ENCODE measurements around the gene RPTOR.

The RPTOR gene

DNA sequence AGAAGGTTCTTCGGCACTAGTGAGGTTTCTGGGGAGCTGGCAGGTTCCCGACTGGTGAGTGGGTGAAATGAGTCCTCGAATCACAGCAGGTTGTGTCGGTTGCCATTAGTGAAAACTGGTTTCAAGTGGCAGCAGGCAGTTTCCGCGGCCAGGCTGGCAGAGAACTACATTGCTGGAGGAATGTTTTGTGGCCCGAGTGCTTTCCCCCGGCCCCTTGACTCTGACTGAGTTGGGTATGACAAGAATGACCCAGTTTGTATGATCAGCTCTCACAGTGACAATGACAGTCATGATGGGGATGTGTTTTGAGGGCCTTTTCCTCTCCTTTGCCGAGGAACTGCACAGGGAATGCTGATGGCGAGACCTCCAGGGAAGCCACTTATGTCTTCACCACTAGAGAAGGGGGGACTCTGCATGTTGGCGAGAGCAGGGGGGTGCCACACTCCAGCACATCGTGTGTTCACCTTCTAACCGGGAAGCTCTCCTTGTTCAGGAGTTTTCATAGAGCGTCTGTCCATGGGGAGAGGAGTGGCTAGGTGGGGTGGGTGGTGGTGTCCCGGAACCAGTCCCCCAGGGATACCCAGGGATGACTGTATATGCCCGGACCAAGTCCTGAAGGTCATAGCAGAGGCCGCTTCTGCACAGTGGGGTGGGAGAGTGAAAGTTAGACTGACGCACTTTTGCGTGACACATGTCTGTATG, 241.0 kb downstream of the RPTOR start:
- Histone ChIP-seq H3K36me3 (replicated peaks in 1 of 2; ENCODE audit: control insufficient read depth in 2 of 2, insufficient read depth in 2 of 2, low read length in 2 of 2) (no peaks in the 10 kb centered on the region), H4K8ac (ENCODE audit: low read depth, low read length) (no peak overlapping the region), H2BK120ac (ENCODE audit: low read depth, low read length) (no peak overlapping the region), H3K27me3 (ENCODE audit: control insufficient read depth in 3 of 3, insufficient read depth in 3 of 3, low read depth in 1 of 3, low read length in 3 of 3) (no peaks in the 10 kb centered on the region), H3K4me2 (ENCODE audit: insufficient read depth, low read length, poor library complexity, severe bottlenecking) (no peak overlapping the region), H3K4me1 (ENCODE audit: control insufficient read depth in 2 of 2, insufficient read depth in 1 of 2, low read depth in 1 of 2, low read length in 2 of 2) (peaks cover 14 to 20% of the 10 kb centered on the region in 2 donors), H3K9ac (ENCODE audit: low read depth, low read length, poor library complexity) (no peak overlapping the region), H3K79me1 (ENCODE audit: low read depth, low read length) (no peaks in the 10 kb centered on the region), H2AFZ (ENCODE audit: low read length) (no peak overlapping the region), H3K14ac (ENCODE audit: low read length) (no peak overlapping the region), H2BK5ac (ENCODE audit: low read length) (no peak overlapping the region), H3K9me3 (replicated peaks in 1 of 2; ENCODE audit: control insufficient read depth in 2 of 2, insufficient read depth in 1 of 2, low read depth in 1 of 2, low read length in 2 of 2) (peaks cover 0 to 7% of the 10 kb centered on the region in 2 donors), H2BK12ac (ENCODE audit: low read length) (no peak overlapping the region), H4K91ac (ENCODE audit: low read depth, low read length, poor library complexity) (no peak overlapping the region), H3K4me3 (ENCODE audit: low read length in 2 of 2) (no peak overlapping the region), H3K4ac (ENCODE audit: low read length) (no peak overlapping the region), H2BK15ac (ENCODE audit: low read length) (no peak overlapping the region), H3K23ac (ENCODE audit: low read depth, low read length, poor library complexity) (no peak overlapping the region), H3K18ac (ENCODE audit: low read length) (peak overlapping the region; percentile 49), H3K27ac (replicated peaks; ENCODE audit: low read length) (no peak overlapping the region), H2AK5ac (ENCODE audit: low read depth, low read length) (no peak overlapping the region)
- DNase-seq (ENCODE audit: low spot score): no peak
- no CpG with 5 or more reads among the region's 19 CpGs for WGBS, 2 donors (ENCODE audit: extremely low coverage in 2 of 2, insufficient read length in 2 of 2, insufficient replicate concordance in 1 of 2)

DNA sequence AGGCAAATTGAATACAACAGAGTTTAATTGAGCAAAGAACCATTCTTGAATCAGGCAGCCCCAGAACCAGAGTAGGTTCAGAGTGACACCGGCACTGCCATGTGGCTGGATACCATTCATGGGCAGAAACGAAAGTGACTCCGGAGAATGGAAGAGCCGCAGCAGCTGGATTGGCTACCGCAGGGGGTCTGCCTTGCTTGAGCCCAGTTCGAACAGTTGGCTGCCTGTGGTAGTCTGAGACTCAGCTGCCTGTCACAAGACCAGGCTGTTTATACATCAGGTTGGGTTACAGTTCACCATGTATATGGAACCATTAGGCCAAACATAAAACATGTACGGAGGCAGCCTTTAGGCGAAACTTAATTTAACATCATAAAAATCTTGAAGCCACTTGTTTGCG, 241.8 kb downstream of the RPTOR start:
- no peaks in the 10 kb centered on the region for H3K79me1 ChIP-seq (ENCODE audit: low read depth, low read length)
- no peaks in the 10 kb centered on the region for H3K27me3 ChIP-seq (ENCODE audit: control insufficient read depth in 3 of 3, insufficient read depth in 3 of 3, low read depth in 1 of 3, low read length in 3 of 3)
- H2BK12ac ChIP-seq (ENCODE audit: low read length): no peak overlapping the region
- H2BK15ac ChIP-seq (ENCODE audit: low read length): no peak overlapping the region
- H3K14ac ChIP-seq (ENCODE audit: low read length): no peak overlapping the region
- H3K18ac ChIP-seq (ENCODE audit: low read length): no peak overlapping the region
- peaks cover 21 to 25% of the 10 kb centered on the region in 2 donors for H3K4me1 ChIP-seq (ENCODE audit: control insufficient read depth in 2 of 2, insufficient read depth in 1 of 2, low read depth in 1 of 2, low read length in 2 of 2)
- no peak overlapping the region for H3K4me3 ChIP-seq (ENCODE audit: low read length in 2 of 2)
- H3K27ac ChIP-seq (replicated peaks; ENCODE audit: low read length): no peak overlapping the region
- no peak overlapping the region for H2BK120ac ChIP-seq (ENCODE audit: low read depth, low read length)
- H2AK5ac ChIP-seq (ENCODE audit: low read depth, low read length): no peak overlapping the region
- H3K23ac ChIP-seq (ENCODE audit: low read depth, low read length, poor library complexity): no peak overlapping the region
- peaks cover 0 to 7% of the 10 kb centered on the region in 2 donors for H3K9me3 ChIP-seq (replicated peaks in 1 of 2; ENCODE audit: control insufficient read depth in 2 of 2, insufficient read depth in 1 of 2, low read depth in 1 of 2, low read length in 2 of 2)
- H2AFZ ChIP-seq (ENCODE audit: low read length): no peak overlapping the region
- no CpG with 5 or more reads among the region's 9 CpGs for WGBS, 2 donors (ENCODE audit: extremely low coverage in 2 of 2, insufficient read length in 2 of 2, insufficient replicate concordance in 1 of 2)
- H4K8ac ChIP-seq (ENCODE audit: low read depth, low read length): no peak overlapping the region
- H3K4ac ChIP-seq (ENCODE audit: low read length): no peak overlapping the region
- no peaks in the 10 kb centered on the region for H3K36me3 ChIP-seq (replicated peaks in 1 of 2; ENCODE audit: control insufficient read depth in 2 of 2, insufficient read depth in 2 of 2, low read length in 2 of 2)
- H3K9ac ChIP-seq (ENCODE audit: low read depth, low read length, poor library complexity): no peak overlapping the region
- no peak overlapping the region for H4K91ac ChIP-seq (ENCODE audit: low read depth, low read length, poor library complexity)
- no peak for DNase-seq (ENCODE audit: low spot score)
- H3K4me2 ChIP-seq (ENCODE audit: insufficient read depth, low read length, poor library complexity, severe bottlenecking): no peak overlapping the region
- H2BK5ac ChIP-seq (ENCODE audit: low read length): no peak overlapping the region

- H3K23ac ChIP-seq (ENCODE audit: low read depth, low read length, poor library complexity): no peak overlapping the region
- H3K36me3 ChIP-seq (replicated peaks in 1 of 2; ENCODE audit: control insufficient read depth in 2 of 2, insufficient read depth in 2 of 2, low read length in 2 of 2): no peaks in the 10 kb centered on the region
- H3K4me1 ChIP-seq (ENCODE audit: control insufficient read depth in 2 of 2, insufficient read depth in 1 of 2, low read depth in 1 of 2, low read length in 2 of 2): peaks cover 21 to 27% of the 10 kb centered on the region in 2 donors
- H3K27me3 ChIP-seq (ENCODE audit: control insufficient read depth in 3 of 3, insufficient read depth in 3 of 3, low read depth in 1 of 3, low read length in 3 of 3): no peaks in the 10 kb centered on the region
- H2BK15ac ChIP-seq (ENCODE audit: low read length): no peak overlapping the region
- H2BK120ac ChIP-seq (ENCODE audit: low read depth, low read length): no peak overlapping the region
- H4K91ac ChIP-seq (ENCODE audit: low read depth, low read length, poor library complexity): no peak overlapping the region
- no peak overlapping the region for H3K27ac ChIP-seq (replicated peaks; ENCODE audit: low read length)
- no peak overlapping the region for H3K4ac ChIP-seq (ENCODE audit: low read length)
- DNase-seq (ENCODE audit: low spot score): no peak
- H2AFZ ChIP-seq (ENCODE audit: low read length): no peak overlapping the region
- H3K14ac ChIP-seq (ENCODE audit: low read length): no peak overlapping the region
- H3K9ac ChIP-seq (ENCODE audit: low read depth, low read length, poor library complexity): no peak overlapping the region
- H2BK5ac ChIP-seq (ENCODE audit: low read length): no peak overlapping the region
- peaks cover 0 to 7% of the 10 kb centered on the region in 2 donors for H3K9me3 ChIP-seq (replicated peaks in 1 of 2; ENCODE audit: control insufficient read depth in 2 of 2, insufficient read depth in 1 of 2, low read depth in 1 of 2, low read length in 2 of 2)
- no peaks in the 10 kb centered on the region for H3K79me1 ChIP-seq (ENCODE audit: low read depth, low read length)
- no peak overlapping the region for H3K18ac ChIP-seq (ENCODE audit: low read length)
- no peak overlapping the region for H3K4me3 ChIP-seq (ENCODE audit: low read length in 2 of 2)
- no peak overlapping the region for H3K4me2 ChIP-seq (ENCODE audit: insufficient read depth, low read length, poor library complexity, severe bottlenecking)
- no peak overlapping the region for H2AK5ac ChIP-seq (ENCODE audit: low read depth, low read length)
- no peak overlapping the region for H2BK12ac ChIP-seq (ENCODE audit: low read length)
- no peak overlapping the region for H4K8ac ChIP-seq (ENCODE audit: low read depth, low read length)
- no CpG with 5 or more reads among the region's 8 CpGs for WGBS, 2 donors (ENCODE audit: extremely low coverage in 2 of 2, insufficient read length in 2 of 2, insufficient replicate concordance in 1 of 2)
These were observed 242.2 kb downstream of the RPTOR start for GRCh38 chr17:80786887-80787286.

DNA sequence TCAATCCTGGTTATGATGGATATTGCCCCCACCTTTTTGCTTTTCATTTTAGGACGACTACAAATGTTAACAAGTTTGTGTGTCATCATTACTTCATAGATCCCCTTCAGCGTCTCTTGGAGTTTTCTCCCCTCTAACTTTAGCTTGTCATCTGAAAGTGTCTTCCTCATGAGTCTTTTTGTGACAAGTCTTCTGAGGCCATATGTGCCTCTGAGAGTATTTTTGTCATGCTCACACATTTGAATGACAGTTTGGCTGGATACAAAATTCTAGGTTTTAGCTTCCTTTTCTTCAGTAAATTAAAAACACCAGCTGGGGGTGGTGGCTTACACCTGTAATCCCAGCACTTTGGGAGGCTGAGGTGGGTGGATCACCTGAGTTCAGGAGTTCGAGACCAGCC, 243.2 kb downstream of the RPTOR start:
- no peak overlapping the region for H2BK15ac ChIP-seq (ENCODE audit: low read length)
- H3K4me3 ChIP-seq (ENCODE audit: low read length in 2 of 2): no peak overlapping the region
- no peaks in the 10 kb centered on the region for H3K36me3 ChIP-seq (replicated peaks in 1 of 2; ENCODE audit: control insufficient read depth in 2 of 2, insufficient read depth in 2 of 2, low read length in 2 of 2)
- H3K27me3 ChIP-seq (ENCODE audit: control insufficient read depth in 3 of 3, insufficient read depth in 3 of 3, low read depth in 1 of 3, low read length in 3 of 3): no peaks in the 10 kb centered on the region
- no peak overlapping the region for H3K9ac ChIP-seq (ENCODE audit: low read depth, low read length, poor library complexity)
- H2BK12ac ChIP-seq (ENCODE audit: low read length): no peak overlapping the region
- H4K91ac ChIP-seq (ENCODE audit: low read depth, low read length, poor library complexity): no peak overlapping the region
- no peak overlapping the region for H3K27ac ChIP-seq (replicated peaks; ENCODE audit: low read length)
- WGBS, 2 donors (ENCODE audit: extremely low coverage in 2 of 2, insufficient read length in 2 of 2, insufficient replicate concordance in 1 of 2): no CpG with 5 or more reads among the region's 3 CpGs
- no peak overlapping the region for H3K4ac ChIP-seq (ENCODE audit: low read length)
- H3K14ac ChIP-seq (ENCODE audit: low read length): no peak overlapping the region
- H2AK5ac ChIP-seq (ENCODE audit: low read depth, low read length): no peak overlapping the region
- no peak overlapping the region for H3K18ac ChIP-seq (ENCODE audit: low read length)
- no peak for DNase-seq (ENCODE audit: low spot score)
- peaks cover 0 to 7% of the 10 kb centered on the region in 2 donors for H3K9me3 ChIP-seq (replicated peaks in 1 of 2; ENCODE audit: control insufficient read depth in 2 of 2, insufficient read depth in 1 of 2, low read depth in 1 of 2, low read length in 2 of 2)
- H3K4me1 ChIP-seq (ENCODE audit: control insufficient read depth in 2 of 2, insufficient read depth in 1 of 2, low read depth in 1 of 2, low read length in 2 of 2): peaks cover 18 to 23% of the 10 kb centered on the region in 2 donors
- H3K23ac ChIP-seq (ENCODE audit: low read depth, low read length, poor library complexity): no peak overlapping the region
- no peak overlapping the region for H2AFZ ChIP-seq (ENCODE audit: low read length)
- no peak overlapping the region for H2BK120ac ChIP-seq (ENCODE audit: low read depth, low read length)
- H3K79me1 ChIP-seq (ENCODE audit: low read depth, low read length): no peaks in the 10 kb centered on the region
- H2BK5ac ChIP-seq (ENCODE audit: low read length): no peak overlapping the region
- H4K8ac ChIP-seq (ENCODE audit: low read depth, low read length): no peak overlapping the region
- no peak overlapping the region for H3K4me2 ChIP-seq (ENCODE audit: insufficient read depth, low read length, poor library complexity, severe bottlenecking)

All from neuronal stem cell (in vitro differentiated cells).